Amygdala (tissue), 56 donors: ENCODE data around the gene ARL15.
A peak's percentile ranks its signal among the peaks of the same experiment; 100 is the strongest.

Source experiments
- DNase-seq, 56 donors: peaks; one replicate each; lab custom pipeline; 2025; lab: John Stamatoyannopoulos, UW

Gene ARL15

GRCh38 chr5:54113060-54113459 lies 197.3 kb downstream of the ARL15 start:
- no peak for DNase-seq

GRCh38 chr5:54109626-54110330 lies 200.6 kb downstream of the ARL15 start:
- no peak for DNase-seq

DNA sequence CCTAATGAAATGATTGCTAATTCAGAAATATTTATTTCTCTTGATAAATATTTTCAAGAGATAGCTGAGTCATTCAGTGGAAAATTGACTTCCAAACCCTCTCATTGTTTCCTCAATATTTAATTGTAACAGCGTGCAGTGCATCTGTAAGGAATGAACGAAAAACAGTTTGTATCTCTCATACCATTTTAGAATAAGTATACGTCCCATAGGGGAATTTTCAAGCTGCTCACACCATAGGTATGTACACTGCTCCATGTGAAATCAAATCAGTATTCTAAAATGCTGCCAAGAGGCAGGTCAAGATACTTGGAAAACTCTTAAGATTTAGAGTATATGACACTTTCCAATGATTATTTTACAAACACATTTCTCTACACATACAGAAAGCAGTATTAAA lies 202.2 kb downstream of the ARL15 start:
- no peak for DNase-seq

GRCh38 chr5:54103871-54104270 lies 206.5 kb downstream of the ARL15 start:
- DNase-seq = no peak

DNA sequence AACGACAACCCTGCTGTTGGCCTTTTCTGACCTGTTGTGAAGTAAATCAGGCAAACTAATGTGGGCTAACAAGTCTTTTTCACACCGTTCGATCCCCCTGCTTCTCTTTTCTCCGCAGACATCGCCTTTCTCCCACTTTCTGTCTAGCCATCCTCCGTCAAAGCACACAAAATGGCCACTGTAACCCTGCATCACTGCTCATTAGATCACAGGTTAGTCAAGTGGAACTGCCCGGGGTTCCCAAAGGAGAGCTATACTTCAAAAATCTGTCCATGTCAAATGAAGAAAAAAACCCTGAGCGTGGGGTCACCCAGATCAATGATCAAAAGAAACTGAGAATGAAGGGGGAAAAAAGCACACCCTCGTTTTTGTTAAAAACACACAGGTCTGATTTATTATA lies 212.1 kb downstream of the ARL15 start:
- DNase-seq = no peak

DNA sequence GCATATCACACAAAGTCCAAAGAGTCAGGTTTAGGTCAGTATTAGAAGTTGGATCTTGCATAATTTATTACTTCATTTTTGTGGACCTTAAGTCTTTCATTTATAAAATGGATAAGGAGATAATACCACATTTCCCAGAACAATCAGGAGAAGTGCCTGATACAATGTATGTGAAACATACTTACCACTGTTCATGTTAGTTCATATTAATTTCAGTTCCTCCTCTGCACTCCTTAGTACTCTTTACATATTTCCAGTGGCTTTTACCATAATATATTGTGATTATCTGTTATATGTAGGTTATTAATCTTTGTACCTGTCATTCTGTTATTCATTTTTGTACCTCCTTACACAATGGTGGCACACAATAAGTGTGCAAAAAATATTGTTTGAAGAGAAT lies 214.4 kb downstream of the ARL15 start:
- no peak for DNase-seq

- no peak for DNase-seq
Observed at GRCh38 chr5:54094706-54095105, 215.7 kb downstream of the ARL15 start.

DNA sequence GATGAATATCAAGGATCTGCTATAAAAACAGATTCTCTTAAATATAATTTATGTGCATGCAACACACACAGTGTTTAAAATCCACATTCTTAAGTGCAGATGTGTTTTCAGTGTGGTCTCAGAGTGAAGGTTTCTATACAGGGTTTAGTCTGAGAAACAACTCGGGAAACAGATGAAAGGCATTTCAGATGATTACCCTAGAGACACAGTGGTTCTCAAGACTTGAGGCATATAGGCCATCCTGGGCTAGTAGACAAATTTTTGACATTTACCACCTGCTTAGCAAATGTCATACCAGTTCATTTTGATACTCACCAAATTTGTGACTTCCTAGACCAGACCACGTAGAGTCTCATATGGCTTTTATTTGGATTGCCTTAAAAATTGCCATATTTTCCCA lies 216.5 kb downstream of the ARL15 start:
- no peak for DNase-seq

DNA sequence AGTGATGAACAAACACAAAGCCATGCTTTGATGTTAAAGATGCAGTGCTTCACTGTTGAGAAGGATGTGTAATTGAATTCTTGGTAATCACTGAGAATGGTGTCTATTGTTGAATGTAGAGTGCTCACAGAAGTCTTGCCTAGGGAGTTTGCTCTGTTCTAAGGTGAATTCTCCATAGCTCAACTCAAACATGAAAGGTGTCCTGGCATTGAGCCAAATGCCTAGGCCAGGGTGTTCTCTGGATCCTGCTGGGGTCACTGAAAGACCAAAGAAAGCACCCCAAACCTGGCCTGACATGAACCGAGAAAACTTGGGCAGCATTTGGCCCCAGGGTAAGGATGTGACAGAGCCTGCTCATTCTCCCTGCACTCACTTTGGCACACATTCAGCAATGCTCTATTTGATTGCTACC lies 217.3 kb downstream of the ARL15 start:
- no peak for DNase-seq

GRCh38 chr5:54091307-54092130 lies 218.9 kb downstream of the ARL15 start:
- peak in 3 of 56 donors; percentile 10 to 15 (median 13) for DNase-seq

DNA sequence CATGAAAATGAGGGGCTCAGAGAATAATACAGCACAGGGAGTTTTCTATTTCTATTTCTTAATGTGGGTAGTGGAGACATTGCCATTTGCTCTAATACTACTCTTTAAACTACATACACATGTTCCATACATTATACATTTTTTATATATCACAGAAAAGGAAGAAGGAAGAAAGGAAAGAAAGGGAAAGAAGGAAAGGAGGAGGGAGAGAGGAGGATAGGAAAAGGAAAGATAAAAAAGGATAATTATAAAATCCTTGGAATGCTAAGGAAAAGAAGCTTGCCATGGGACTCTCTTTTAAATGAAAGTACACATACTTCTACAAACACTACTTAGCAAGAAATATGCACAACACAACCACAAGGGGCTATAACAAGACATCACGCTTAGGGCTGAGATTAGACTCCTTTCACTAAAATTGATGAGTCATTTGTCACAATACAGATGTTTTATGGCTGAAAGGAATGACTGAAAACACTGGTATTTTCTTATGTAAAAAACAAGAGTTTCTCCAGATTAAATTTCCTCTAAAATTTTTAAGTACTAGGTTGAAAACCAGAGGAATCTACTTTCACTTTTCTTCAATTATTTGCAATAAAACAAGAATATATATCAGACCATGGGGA lies 219.8 kb downstream of the ARL15 start:
- no peak for DNase-seq

DNA sequence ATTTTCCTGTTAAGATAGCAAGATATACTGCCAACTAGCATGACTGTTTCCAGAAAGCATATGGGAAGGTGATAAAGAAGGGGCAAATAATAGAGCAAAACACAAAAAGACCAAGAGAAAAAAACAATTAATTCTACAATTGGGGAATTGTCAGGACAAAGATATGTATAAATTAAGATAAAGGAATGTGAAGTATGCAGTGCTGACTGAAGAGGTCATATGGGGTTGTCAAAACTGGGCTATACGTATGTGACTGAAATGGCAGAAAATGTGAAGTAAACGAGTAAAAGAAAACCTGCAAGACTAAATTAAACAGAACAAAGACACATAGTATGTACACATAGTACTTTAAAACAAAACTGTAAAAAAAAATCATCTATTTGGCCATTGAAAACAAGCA lies 222.3 kb downstream of the ARL15 start:
- DNase-seq = no peak

GRCh38 chr5:54087436-54087835 lies 222.9 kb downstream of the ARL15 start:
- no peak for DNase-seq

DNA sequence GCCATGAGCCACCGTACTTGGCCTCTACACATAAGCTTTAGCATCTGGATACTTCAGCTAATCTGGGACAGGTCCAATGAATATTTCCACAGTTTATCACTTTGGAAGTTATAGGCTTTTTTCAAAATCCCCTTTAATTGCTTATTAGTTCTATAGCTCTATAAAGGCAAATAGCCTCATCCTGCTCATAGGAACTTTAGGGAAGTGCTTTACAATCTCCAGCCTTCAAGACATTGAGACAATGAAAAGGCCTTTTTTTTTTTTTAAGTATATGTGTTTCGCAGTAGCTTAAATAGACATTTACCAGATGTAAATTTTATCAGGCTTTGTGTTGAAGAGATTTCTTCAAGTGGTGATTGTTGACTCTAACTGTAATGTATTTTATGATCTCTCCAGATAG lies 224.2 kb downstream of the ARL15 start:
- no peak for DNase-seq

DNA sequence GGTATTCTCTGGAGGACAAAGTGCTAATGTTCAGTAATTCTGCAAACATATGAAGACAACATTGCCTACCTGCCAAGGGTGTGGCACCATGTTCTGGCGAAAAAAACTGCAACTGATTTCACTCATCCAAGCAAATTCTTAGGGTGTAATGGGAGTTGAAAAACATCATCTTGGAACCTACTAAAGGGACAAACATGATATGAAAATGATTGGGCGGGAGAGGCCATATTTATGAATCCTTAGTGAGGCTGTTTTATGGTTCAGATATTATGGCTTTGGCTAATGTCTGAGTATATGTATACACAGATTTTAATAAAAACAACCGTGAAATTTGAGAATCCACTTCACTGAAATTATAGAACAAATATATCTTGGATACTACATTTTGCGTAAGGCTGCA lies 225.7 kb downstream of the ARL15 start:
- no peak for DNase-seq

DNA sequence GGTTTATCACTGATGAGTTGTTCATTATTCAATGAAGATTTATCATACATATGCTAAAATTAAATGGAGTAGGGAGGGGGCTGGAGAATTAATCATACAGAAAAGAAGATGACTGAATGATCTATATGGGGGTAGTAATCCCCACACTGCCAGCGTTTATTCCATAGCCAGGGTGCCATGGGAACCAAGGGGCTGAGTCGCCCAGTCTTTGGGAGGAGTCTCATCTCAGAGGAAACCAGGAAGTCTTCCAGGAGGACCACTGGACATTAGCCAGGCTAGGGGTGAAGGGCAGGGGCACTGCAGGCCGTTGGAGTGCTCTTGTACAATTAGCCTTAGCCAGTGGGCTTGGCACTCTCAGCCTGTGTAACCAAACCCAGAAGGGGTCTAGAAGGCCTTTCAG lies 226.5 kb downstream of the ARL15 start:
- no peak for DNase-seq

GRCh38 chr5:54083245-54083644 lies 227.1 kb downstream of the ARL15 start:
- no peak for DNase-seq

DNA sequence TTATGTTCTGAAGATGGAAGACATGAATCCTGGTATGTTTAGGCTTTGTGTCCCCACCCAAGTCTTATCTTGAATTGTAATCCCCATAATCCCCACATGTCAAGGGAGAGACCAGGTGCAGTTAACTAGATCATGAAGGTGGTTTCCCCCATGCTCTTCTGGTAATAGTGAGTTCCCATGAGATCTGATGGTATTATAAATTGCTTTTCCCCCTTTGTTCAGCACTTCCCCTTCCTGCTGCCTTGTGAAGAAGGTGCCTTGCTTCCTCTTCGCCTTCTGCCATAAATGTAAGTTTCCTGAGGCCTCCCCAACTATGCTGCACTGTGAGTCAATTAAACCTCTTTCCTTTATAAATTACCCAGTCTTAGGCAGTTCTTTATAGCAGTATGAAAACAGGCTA lies 229.0 kb downstream of the ARL15 start:
- no peak for DNase-seq

DNA sequence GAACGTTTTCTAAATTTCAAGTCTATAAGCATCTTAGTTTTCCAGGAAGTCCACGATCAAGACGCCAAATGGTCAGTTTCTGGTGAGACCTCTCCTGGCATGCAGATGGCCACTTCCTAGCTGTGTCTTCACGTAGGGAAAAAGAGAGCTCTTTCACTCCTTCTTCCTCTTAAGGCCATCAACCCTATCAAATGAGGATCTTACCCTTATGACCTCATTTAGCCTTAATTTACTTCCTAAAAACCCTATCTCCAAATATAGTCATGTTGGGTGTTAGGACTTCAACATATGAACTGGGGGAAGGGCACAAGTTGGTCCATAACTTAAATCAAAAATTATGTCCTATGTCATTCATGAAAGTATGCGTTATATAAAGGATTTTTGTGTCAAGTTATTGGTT lies 229.5 kb downstream of the ARL15 start:
- no peak for DNase-seq

DNA sequence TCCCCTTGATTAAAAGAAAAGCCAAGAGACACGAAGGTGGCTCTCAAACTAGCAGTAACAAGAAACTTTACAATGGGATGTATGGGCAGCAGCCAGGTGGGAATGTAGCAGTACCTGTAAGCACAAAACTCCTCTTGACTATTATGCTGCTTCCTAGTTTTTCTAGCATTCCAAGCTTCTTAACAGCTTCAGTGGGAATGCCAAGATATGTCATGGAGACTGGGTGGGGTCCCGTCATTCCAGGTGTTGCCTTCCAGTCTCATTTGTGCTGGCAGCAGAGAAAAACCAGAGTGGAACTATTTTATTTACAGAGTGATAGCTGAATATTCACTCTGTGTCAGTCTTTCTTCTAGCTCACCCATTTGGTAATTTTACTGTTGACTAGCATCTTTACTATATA lies 236.6 kb downstream of the ARL15 start:
- no peak for DNase-seq

DNA sequence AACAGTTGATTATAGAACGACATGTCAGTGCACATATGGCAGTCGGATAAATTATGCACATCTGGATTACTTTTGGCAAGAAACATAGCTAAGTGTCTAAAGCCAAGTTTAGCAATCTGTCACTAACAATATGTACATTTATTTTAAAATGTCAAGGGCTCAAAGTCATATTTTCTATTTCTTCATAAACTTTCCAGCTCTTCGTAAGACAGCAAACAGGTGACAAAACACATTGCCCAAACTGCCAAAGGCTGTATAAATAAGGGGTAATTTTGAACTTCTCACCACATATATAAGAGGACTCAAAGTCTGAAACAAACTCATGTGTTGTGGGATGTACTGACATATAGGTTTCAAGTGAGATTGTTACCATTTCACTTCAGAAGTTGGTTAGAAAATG lies 237.2 kb downstream of the ARL15 start:
- DNase-seq = no peak

DNA sequence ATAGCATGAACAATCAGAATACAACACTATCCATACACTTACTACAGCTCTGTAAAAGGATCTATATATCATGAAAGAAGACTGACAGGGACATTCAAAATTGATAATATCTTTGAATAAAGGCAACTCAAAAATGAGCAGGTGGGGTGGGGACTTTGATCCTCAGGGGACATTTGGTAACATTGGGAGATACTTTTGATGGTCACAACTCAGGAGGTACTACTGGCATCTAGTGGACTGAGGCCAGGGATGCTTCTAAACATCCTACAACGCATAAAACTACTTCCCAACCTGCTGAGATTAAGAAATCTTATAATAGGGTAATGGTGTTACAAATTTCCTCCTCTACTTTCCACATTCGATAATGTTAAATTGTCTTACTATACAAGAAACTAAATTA lies 243.9 kb downstream of the ARL15 start:
- DNase-seq = no peak
